GM21619 (cell line): Measurements from ENCODE around the gene SCFD1.

Experiments
- ATAC-seq: cut with Tn5 transposase; IDR thresholded peaks from one replicate; pipeline ENCODE4 v1.9.1; 2021; ENCODE audit not compliant: unreplicated experiment

The SCFD1 gene

DNA sequence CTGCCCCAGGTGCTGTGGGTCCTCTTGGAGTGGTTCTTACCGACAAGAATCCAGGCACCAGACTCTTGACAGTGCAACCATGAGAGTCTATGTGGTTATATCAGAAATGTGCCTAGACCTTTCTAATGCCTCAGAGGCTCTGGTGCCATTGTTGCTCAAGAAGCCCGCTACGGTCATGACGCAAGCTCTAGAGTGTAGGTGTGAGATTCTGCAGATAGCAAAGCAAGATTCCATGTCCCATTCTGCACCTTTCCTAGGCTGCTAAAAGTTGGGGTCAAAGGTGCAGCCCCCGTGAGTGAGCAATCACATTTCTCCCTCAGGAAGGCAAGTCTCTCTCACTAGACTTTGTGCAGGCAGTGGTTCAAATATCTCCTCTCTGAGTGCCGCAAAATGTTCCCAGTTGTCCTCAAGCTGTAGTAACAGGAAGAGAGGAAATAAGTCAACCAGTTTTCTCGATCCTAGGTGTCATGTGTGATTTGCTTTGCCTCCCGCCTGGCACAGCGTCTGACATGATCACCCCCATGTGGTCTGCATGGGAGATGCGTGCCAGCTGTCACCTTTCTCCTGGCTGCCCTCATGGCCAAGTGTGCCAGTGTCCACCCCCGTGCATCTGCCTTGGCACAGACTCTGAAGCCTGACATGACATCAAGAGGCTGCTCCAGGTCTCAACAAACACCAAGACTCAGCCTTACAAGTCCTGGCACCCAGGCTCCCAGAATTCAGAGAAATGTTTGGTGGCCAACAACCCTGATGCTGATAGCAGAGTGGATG is 129.7 kb downstream of the SCFD1 start:
- no peak for ATAC-seq

DNA sequence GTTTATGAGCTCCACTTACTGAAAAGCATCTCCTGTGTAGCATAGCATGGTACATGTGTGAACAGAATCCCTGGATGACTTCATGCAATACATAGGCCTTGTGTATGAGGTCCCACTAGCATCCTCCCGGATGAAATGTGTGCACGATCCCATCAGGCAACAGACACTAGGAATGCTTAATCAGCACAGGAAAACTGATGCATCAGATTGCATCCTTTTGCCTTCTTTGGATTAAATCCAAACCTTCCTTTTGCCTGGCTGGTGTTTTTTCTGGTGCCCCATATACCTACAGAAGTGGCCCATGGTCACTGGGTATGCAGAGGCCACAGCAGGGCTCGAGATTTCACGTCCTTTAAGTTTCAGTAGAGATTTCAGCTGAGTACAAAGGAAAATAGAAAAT is 131.3 kb downstream of the SCFD1 start:
- ATAC-seq: no peak

DNA sequence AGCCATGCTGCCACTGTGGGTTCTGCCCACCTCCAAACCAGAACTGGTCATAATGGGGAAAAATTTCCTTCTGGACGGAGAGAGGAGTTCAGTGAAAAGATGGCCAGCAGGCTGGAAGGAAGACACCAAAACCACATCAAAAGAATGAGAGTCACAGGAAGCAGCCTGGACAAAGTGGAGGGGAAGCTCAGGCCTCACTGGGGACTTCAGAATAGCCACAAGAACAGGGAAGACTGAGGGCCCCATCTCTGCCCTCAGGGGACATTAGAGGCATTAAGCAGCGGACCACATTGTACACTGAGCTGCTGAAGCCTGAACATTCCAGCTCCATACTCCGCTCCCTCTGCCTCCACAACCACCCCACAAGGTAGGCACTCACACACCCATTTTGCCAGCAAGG is 132.7 kb downstream of the SCFD1 start:
- ATAC-seq: no peak

DNA sequence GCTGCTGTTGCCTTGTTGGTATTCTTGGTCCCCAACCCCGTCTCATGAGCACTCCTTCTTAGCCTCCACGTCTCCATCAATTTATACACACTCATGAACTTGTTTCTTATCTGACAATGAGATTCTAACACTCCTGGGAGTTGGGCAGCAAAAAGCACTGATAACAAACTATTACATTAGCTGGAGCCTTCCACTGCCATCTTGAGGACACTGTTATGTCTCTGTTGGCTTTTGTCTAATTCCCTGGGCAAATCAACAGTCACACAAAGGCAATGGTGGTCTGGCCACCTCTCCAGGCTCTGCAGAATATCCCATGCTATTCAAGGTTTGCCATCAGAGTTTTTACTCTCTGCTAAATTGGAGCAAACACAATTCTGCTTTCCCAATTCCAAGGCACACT is 134.5 kb downstream of the SCFD1 start:
- no peak for ATAC-seq

DNA sequence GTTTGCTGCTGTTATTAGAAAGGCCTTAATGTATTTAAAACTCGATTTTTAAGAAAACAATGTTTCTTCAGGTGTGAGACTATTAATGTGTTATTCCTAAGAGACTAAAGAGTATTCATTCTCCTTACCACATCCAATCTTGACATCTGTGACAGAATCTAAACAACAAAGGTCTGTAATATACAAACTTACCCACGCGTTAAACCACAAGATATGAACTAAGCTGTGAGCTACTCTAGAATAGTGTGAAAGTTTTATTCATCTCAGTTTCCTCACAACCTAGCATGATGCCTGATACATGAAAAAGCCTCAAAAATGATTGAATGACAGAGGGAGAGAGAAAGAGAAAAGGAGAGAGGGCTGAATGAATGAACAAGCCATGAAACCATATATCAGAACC is 135.0 kb downstream of the SCFD1 start:
- ATAC-seq: peak; percentile 47

DNA sequence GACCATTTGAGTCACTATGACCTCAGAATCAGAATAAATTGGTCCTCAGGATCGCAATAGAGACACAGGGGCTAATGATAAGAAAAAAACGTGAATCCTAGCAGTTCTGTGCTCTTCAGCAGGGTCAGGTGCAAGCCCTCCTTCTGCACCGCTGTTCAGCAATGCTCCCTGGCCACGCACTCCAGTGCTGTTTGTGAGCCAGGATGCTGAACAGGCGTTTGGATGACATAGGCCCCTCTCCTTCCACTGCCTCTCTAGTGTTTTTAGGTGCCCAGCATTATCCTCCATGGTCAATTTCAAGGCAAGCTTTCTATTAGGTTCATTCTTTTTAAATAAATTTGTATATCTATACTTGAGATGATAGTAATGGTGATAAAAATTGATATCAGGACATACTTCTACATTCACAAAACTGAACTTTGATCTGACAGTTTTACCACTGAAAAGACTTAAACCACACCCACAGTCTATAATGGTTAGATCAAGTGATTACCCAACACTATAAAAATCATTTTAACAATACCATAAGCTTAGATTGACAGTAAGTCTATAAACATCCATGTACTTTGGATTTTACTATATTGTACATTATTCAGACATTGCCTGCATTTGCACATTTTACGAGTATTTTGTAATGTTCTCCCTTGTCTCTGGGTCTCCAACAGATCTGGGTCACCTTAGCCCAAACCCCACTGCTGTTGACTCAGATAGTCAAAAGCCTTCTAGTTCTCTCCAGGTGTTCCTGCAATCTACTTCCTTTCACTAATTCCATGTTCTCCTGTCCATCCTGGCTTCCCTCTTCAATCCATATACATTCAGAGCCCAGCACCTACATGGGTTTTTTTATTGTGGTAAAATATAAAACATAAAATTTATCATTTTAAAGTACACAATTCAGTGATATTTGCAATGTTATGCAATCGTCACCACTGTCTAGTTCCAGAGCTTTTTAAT is 137.3 kb downstream of the SCFD1 start:
- no peak for ATAC-seq

DNA sequence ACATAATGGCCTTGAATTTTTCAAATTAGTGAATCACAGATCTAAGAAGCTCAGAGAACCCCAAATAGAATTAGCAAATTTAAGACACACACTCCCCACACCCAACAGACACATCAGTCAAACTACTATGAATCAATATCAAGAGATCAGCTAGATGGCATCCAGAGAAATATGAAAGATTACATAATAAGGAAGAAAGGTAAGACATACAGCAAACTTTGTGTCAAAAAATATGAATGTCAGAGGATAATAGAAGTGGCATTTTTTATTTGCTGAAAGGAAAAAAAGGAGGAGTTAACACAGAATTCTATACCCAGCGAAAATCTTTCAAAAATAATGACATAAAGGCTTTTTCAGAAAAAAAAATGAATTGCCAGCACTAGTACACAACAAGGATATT is 141.8 kb downstream of the SCFD1 start:
- no peak for ATAC-seq

DNA sequence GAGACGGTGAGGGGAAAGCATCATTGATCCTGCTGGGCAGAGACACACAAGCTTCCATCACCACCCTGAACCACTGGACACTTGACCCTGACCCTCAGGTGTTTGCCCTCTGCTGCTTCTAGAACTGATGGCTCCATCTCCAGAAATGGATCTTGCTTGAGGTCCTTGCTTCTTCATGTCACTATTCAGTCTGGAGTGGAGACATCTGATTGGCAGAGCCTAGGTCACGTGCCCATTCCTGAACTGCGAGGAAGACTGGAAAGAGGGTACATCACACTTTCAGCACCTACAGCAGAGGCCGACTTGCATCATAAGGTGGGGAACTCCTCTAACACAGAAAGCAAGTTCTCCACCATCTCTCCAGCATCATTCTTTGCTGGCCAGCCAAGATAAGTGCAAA is 145.5 kb downstream of the SCFD1 start:
- no peak for ATAC-seq

DNA sequence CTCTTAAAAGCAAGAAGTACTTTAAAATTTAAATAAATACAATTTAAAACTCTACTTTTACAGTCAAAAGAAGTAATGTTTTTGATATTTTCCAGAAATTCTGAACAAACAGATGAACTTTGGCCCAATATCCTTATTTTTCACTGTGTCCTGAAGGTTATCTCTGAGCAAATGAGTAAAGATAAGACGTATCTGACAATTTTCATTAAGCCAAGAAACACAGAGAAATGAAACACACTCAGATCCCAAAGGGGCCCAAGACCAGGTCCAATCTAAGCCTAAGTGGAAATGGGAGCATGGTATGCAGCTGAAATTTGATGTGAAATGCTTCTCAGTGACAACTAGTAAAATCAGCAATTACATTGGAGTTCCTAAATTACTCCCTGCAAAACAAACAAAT is 146.7 kb downstream of the SCFD1 start:
- no peak for ATAC-seq

DNA sequence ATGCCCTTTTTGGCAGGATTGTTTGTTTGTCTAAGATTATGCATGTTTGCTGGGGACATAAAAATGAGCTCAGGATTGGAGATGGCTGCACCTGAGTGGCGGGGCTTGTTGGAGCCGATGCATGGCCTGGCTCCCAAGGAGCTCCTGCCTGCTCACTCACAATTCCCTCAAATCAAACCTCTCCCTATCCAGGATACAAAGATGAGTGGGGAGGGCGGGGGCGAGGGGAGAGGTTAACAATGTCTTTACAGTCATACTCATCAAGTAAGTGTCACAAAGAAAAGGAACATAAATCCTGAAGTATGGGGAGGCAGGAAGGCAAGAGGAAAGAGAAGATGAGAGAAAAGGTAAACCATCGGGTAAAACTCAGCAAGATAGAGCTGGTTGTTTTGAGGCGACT is 148.3 kb downstream of the SCFD1 start:
- no peak for ATAC-seq

DNA sequence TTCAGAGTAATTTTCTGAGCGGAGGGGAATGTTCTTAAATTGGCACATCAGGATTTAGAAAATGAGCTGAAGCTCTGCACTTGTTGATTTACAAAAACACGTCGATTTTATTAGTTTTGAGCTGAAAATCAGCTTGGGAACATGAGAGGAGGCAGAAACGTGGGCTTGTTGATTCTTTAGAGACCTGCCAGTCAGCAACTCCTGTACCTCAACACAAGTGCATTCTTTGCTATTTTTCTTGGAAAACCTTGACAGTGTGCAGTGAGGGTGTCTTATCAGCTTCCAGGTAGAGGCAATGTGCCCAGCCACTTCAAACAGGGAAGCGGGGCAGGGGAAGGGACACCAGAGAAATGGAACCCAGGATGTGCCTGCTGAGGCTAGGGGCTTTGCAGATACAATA is 149.5 kb downstream of the SCFD1 start:
- no peak for ATAC-seq

DNA sequence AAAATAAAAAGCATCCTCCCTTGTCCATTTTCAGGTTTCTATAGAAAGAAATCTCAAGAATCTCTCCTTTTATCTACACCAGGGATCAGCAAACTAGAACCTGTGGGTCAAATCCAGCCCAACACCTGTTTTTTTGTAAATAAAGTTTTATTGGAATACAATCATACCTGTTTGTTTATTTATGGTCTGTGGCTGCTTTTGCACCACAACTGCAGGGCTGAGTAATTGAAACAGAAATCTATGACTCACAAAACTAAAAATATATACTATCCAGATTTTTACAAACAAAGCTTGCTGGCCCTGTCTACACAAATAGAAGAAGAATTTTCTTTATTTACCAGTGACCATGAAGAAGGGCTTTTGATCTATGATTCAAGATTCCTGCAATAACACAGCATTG is 157.1 kb downstream of the SCFD1 start:
- ATAC-seq: peak; percentile 83
